Astrocyte of the spinal cord (primary cell): ENCODE results near the gene TLK2.

ENCODE experiments used
- DNase-seq: peaks from one replicate; pipeline ENCODE4 v3.0.0; 2011; ENCODE audit warnings: low read depth, low spot score
- H3K4me3 ChIP-seq: 2 replicates; pipeline ENCODE4 v1.5.1; 2011; ENCODE audit warnings: low read depth, mild to moderate bottlenecking, low read length, moderate library complexity
- CTCF ChIP-seq: IDR thresholded peaks from 2 replicates; pipeline ENCODE4 v1.5.1; 2012; ENCODE audit warnings: low read depth, mild to moderate bottlenecking, low read length, inconsistent platforms
- in situ Hi-C: cut with HindIII; loops from 2 replicates; pipeline ENCODE4 v1.10.0; 2017; ENCODE audit warnings: low sequenced_read_pairs

Gene TLK2

GRCh38 chr17:62655656-62656055 lies 177.0 kb downstream of the TLK2 start:
- in situ Hi-C loops, result no loop called here
- TF ChIP-seq CTCF, result no peak
- DNase-seq, result no peak
- no peak overlapping the region for H3K4me3 ChIP-seq

- DNase-seq, result no peak
- TF ChIP-seq CTCF, result no peak
- in situ Hi-C loops, result no loop called here
- no peak overlapping the region for H3K4me3 ChIP-seq
Measured at GRCh38 chr17:62656446-62656845, 177.8 kb downstream of the TLK2 start.

DNA sequence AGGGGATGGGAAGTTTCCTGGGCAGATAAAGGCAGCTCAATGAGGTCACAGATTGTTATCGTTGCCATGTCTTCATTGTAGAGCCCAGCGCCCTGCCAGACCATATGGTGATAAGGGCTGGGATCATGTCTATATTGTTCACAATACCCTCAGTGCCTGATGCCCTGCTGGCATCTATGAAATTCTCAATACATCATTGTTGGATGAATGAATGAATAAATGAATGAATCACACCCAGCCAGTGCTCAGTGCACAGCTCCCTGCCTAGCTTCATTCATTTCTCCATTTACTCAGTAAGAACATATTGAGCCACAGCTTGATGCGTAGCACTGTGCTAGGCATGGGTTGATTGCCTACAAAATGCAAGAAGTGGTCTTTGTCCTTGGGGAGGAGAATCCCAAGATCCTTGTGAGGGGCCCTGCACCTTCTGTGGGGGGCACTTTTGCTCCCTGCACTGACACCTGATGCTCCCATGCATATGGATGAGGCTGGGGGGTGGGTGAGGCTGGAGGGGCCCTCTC lies 178.6 kb downstream of the TLK2 start:
- TF ChIP-seq CTCF, result no peak
- in situ Hi-C loops, result no loop called here
- no peak overlapping the region for H3K4me3 ChIP-seq

DNA sequence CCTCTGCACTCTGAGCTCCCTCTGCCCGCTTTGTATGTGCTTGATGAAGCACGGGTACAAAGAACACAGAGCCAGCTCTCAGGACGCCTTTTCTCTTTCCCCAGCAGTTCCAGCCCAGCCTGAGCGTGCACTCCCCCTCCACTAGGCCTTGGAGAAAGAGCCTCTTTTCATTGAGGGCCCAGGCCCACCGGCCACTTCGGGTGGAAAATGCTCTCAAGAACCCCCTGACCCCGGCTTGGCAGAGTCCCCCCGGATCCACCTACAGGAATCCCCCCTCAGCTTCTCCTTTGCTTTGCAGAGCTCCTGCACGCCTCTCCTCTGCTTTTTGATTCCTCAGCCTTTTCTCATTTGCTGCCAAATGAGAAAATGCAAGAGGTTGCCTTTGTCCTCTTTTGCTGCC lies 179.1 kb downstream of the TLK2 start:
- DNase-seq, result no peak
- no peak overlapping the region for H3K4me3 ChIP-seq
- in situ Hi-C loops, result no loop called here
- TF ChIP-seq CTCF, result no peak

More for the DNA sequence above, 178.6 kb downstream of the TLK2 start:
- no peak for DNase-seq

GRCh38 chr17:62658136-62658920 lies 179.7 kb downstream of the TLK2 start:
- DNase-seq, result no peak
- no peak for TF ChIP-seq CTCF
- in situ Hi-C loops, result no loop called here

GRCh38 chr17:62660629-62661118 lies 182.0 kb downstream of the TLK2 start:
- in situ Hi-C loops, result no loop called here
- TF ChIP-seq CTCF, result no peak
- DNase-seq, result no peak
- no peak overlapping the region for H3K4me3 ChIP-seq

More at GRCh38 chr17:62658136-62658920, 179.7 kb downstream of the TLK2 start:
- no peak overlapping the region for H3K4me3 ChIP-seq
